MM.1S (cell line): ENCODE measurements around the gene FOXD2.

ENCODE experiments used
- EZH2 ChIP-seq: fragments of 300-600 bp; sonication (generic); optimal IDR thresholded peaks from 2 replicates; pipeline ENCODE3; 2017; ENCODE audit warnings: low read depth, mild to moderate bottlenecking, antibody characterized with exemption, low read length, mixed read lengths
- EZH2phosphoT487 ChIP-seq: fragments of 300-600 bp; sonication (generic); IDR thresholded peaks from 2 replicates; pipeline ENCODE4 v1.6.1; 2018; ENCODE audit warnings: antibody characterized with exemption, low read length
- TF ChIP-seq, protein P1 (sequence below): fragments of 300-600 bp; sonication (generic); IDR thresholded peaks from 2 replicates; pipeline ENCODE4 v1.5.1; 2016; ENCODE audit warnings: antibody characterized with exemption, low read length, mixed read lengths

DNA sequence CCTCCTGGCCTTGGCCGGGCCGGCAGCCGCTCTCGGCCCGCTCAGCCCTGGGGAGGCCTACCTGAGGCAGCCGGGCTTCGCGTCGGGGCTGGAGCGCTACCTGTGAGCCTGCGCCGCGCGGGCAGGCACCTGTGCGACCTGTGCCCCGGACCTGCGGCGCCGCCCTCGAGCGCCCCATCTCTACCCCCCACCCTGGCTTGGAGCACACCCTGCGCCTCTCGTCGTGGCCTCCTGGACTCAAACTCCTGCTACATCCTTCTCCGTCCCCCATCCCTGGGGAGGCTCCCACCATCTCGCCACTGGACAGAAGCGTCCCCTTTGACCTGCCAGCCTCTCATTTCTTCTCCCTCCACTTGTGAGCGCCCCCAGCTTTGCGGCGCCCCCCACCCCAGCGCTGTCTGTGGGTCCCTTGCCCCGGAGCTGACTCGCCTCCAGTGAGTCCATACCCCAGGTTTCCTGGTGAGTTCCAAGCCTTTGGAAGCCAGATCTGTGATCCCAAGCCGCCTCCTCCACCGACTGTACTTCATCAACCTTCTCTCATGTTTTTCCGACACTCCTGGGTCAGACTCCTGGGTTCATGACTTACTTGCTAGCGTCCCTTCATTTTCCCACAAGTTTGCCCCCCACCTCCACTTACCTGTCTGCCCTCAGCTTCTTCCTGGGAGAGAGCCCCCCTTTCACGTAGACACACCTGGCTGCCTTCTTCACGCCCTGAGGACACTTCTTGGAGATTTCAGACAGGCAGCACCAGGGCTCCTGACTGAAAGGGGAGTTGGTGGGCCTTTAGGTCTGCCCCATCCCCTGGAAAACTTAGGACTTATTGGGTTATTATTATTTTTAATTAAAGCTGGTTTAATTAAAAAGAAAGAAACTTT lies 20.4 kb upstream of the FOXD2 start:
- TF ChIP-seq EZH2, result no peak
- TF ChIP-seq, protein P1, sequence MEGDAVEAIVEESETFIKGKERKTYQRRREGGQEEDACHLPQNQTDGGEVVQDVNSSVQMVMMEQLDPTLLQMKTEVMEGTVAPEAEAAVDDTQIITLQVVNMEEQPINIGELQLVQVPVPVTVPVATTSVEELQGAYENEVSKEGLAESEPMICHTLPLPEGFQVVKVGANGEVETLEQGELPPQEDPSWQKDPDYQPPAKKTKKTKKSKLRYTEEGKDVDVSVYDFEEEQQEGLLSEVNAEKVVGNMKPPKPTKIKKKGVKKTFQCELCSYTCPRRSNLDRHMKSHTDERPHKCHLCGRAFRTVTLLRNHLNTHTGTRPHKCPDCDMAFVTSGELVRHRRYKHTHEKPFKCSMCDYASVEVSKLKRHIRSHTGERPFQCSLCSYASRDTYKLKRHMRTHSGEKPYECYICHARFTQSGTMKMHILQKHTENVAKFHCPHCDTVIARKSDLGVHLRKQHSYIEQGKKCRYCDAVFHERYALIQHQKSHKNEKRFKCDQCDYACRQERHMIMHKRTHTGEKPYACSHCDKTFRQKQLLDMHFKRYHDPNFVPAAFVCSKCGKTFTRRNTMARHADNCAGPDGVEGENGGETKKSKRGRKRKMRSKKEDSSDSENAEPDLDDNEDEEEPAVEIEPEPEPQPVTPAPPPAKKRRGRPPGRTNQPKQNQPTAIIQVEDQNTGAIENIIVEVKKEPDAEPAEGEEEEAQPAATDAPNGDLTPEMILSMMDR, result no peak
- TF ChIP-seq EZH2phosphoT487, result no peak
